ENCODE measurements around the gene CCDC12. TPM values are rescaled to one million over a fixed set of nuclear protein-coding genes. Genes with fewer than 3 reads are reported as not detected.

The CCDC12 gene
- total and polyA plus RNA-seq, 2 of the 13 experiments (the other 11 are each of a cell fraction or from before 2014, with no cell fraction given) = 30.1 to 49.5 TPM

DNA sequence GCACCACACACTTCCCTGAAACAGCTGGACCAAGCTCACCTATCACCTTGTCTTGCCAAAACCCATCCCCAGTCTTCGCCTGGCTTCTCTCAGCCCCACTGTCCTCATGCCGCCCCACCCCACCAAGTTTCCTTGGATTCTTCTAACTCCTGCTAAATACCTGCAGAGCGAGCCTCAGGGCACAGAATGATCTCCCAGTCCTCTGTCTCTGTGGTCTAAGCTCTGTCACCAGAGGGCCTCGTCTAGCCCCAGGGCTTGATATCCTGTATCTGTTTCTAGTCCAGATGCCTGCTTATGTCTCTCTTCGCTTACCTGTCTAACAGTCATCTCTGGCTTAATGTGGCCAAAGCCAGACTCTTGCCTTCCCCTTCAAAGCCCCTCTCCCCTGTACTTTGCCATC, 9.7 kb downstream of the CCDC12 start:
- WGBS (ENCODE audit: low lambda C conversion rate) = 96% methylated on average over 5 of the region's 5 CpGs
- POLR2A ChIA-PET = interaction anchor here (1.2 to 1.3 kb wide), 2 partner anchors 13 to 19 kb away, joined by 3 to 4 read pairs; partner anchors contain the start of gene NBEAL2
- H3K79me2 ChIP-seq (ENCODE audit: insufficient read depth, low read length) = peaks cover 81% of the 10 kb centered on the region
- H3K27me3 ChIP-seq (ENCODE audit: control insufficient read depth in 1 of 2, insufficient read depth in 2 of 2, low read length in 2 of 2) = no peaks in the 10 kb centered on the region
- no TSS peak for BruUV-seq (replicated peaks)
- no peak overlapping the region for H2AFZ ChIP-seq (ENCODE audit: low read length)
- H3K9me3 ChIP-seq (ENCODE audit: low read length) = no peaks in the 10 kb centered on the region
- no peak overlapping the region for H3K4me3 ChIP-seq (replicated peaks in 1 of 3; ENCODE audit: insufficient read depth in 1 of 3, low read depth in 2 of 3, low read length in 3 of 3)
- DNase-seq (ENCODE audit: low spot score) (no peak), ATAC-seq (peak; percentile 14; the same call in 2 of the 3 replicates), FAIRE-seq (peak; percentile 36)
- no peak overlapping the region for H3K27ac ChIP-seq (ENCODE audit: extremely low read length, insufficient read depth, low read length)
- no peak overlapping the region for H3K9ac ChIP-seq (ENCODE audit: insufficient read depth, low read depth, low read length)
- peaks cover 83% of the 10 kb centered on the region for H3K4me1 ChIP-seq (ENCODE audit: insufficient read depth, low read length)
- CTCF ChIA-PET (ENCODE audit: low intra/inter-chr PET ratio, low total read pairs) = interaction anchor here (1.4 kb wide), 1 partner anchor 31 kb away, joined by 5 read pairs; no protein-coding TSS in a partner anchor
- peaks cover 71% of the 10 kb centered on the region for H4K20me1 ChIP-seq (ENCODE audit: insufficient read depth, low read length)
- in situ Hi-C loops (cut with HindIII; ENCODE audit: extremely low pct_ligation_motif_present, low pct_unique_long_range_greater_than_20kb) (no loop called here), intact Hi-C loops (cut with micrococcal nuclease; ENCODE audit: unreplicated experiment) (no loop called here)
- peaks cover 2 to 27% of the 10 kb centered on the region in 2 experiments; a peak in 4 of 5 replicates for H3K36me3 ChIP-seq (replicated peaks in 1 of 2; ENCODE audit: control insufficient read depth in 1 of 2, insufficient read depth in 2 of 2, low read length in 2 of 2)
- H3K4me2 ChIP-seq (ENCODE audit: low read depth, low read length) = no peak overlapping the region
- TF ChIP-seq ZC3H4 (CRISPR knock-in tag; IDR thresholded peaks at IDR 0.05; ENCODE audit: borderline replicate concordance) = no peak
- TF ChIP-seq RBM39 (IDR thresholded peaks at IDR 0.05; ENCODE audit: low read depth, low read length, poor library complexity, severe bottlenecking) = no peak
- no peak for TF ChIP-seq ZNF574 (CRISPR knock-in tag; IDR thresholded peaks at IDR 0.05)
- no peak for TF ChIP-seq ARHGAP35 (CRISPR knock-in tag; IDR thresholded peaks at IDR 0.05; ENCODE audit: borderline replicate concordance)
- TF ChIP-seq POLR2G (IDR thresholded peaks at IDR 0.05; ENCODE audit: low read depth, low read length) = no peak
- no peak for TF ChIP-seq TIGD3 (CRISPR knock-in tag; IDR thresholded peaks at IDR 0.05; ENCODE audit: borderline replicate concordance)
- TF ChIP-seq PTBP1 (IDR thresholded peaks at IDR 0.05; ENCODE audit: low read depth, low read length, poor library complexity, severe bottlenecking) = no peak
- no peak for TF ChIP-seq KDM3A (CRISPR knock-in tag; IDR thresholded peaks at IDR 0.05; ENCODE audit: low read depth)
- TF ChIP-seq, protein P1, sequence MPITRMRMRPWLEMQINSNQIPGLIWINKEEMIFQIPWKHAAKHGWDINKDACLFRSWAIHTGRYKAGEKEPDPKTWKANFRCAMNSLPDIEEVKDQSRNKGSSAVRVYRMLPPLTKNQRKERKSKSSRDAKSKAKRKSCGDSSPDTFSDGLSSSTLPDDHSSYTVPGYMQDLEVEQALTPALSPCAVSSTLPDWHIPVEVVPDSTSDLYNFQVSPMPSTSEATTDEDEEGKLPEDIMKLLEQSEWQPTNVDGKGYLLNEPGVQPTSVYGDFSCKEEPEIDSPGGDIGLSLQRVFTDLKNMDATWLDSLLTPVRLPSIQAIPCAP (CRISPR knock-in tag; IDR thresholded peaks at IDR 0.05; ENCODE audit: low read depth) = no peak
- peak; percentile 43 for TF ChIP-seq CTCF (CRISPR knock-in tag; IDR thresholded peaks at IDR 0.05)
- no peak for TF ChIP-seq BCL3 (CRISPR knock-in tag; IDR thresholded peaks at IDR 0.05)
- no peak for TF ChIP-seq XBP1 (CRISPR knock-in tag; IDR thresholded peaks at IDR 0.05)
- TF ChIP-seq ZNF772 (CRISPR knock-in tag; IDR thresholded peaks at IDR 0.05) = 0 out of 2 replicates have a peak, but pooled peaks have one; percentile 25
- TF ChIP-seq FOXA1 (IDR thresholded peaks at IDR 0.05) = no peak
- TF ChIP-seq FOXA1 (CRISPR knock-in tag; IDR thresholded peaks at IDR 0.05) = no peak
